Stimulated activated CD4-positive, alpha-beta T cell treated with anti-CD3 and anti-CD28 coated beads, Interleukin-2, amount 100 ng/mL, for 4 hours (primary cell): ENCODE measurements around the gene SMIM29.

Experiments used
- DNase-seq: peaks from one replicate; pipeline ENCODE4 v3.0.0-alpha.2; 2020; ENCODE audit warnings: low read depth

SMIM29 gene

GRCh38 chr6:34240329-34241248, 8.2 kb downstream of the SMIM29 start:
- no peak for DNase-seq

DNA sequence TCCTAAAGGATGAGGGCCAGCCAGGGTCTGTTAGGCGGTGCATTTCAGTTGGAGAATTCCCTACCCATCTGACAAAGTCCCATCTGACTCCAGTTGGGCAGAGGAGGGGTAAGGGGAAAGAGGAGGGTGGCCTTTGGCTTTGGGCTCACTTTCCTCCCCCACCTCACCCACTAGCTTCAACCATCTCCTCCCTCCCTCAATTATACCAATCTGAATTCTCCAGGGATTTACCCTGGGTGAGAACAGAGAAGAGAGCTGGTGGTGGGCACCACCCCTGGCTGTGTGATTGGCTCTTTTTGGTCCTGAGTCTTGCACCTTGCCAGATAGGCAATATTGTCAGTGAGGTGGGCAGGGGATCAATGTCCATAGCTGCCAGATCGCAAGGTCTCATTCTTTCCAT, 8.9 kb downstream of the SMIM29 start:
- DNase-seq, result no peak

GRCh38 chr6:34239500-34239825, 9.3 kb downstream of the SMIM29 start:
- no peak for DNase-seq

DNA sequence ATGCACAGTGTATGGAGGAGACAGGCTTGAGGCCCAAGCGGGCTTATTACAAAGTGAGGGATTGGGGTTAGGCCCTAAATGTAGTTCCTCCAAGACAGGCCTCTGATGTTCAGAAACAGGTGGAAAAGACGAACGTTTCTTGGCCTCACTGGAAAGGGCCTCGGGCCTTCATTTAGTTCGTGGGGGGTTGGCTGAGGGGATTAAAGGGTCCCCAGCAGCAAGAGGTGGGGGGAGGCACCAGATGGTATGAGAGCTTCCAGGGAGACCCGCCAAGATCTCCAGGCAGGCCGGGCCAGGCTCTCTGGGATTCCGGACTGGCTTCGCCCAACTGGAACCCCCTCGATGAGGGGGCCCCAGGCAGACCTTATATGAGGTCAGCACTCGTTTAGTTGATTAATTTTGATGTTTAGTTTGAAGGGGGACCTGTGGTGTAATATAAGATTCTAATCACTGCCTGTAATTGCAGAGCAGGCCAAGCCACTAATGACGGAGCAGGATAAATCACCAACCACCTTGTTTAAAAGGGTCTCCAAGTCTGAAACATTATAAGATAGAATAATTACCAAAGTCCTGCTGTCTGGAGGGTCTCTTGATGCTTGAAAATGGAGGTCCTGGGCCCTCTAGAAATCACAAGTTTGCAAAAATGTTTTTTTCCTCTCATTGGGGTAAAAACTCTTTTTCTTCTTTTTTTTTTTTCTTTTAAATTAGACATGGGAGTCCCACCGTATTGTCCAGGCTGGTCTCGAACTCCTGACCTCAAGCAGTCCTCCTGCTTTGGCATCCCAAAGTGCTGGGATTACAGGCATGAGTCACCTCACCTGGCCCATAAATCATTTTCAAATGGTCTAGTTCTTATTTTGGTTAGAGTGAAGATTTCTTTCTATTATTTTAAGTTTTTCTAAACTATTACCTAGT, 10.0 kb downstream of the SMIM29 start:
- no peak for DNase-seq

GRCh38 chr6:34237722-34238584, 10.9 kb downstream of the SMIM29 start:
- DNase-seq, result peak; percentile 72

DNA sequence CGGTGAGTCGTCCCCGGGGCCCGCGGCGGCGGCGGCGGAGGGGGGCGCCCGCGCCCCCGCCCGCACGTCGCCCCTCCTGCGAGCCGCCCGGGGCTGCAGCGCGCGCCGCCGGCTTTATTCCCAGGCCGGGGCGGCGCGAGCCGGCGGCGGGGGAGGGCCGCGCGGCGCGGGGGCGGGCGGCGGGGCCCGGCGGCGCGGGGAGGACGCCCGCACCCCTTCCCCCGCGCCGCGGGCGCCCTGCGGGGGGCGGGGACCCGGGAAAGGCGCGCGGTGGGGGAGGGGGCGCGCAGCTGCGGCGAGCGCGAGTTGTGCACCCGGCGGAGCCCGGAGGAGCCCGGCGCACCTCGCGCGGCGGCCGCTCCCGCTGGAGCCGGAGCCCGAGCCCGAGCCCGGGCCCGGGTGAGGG, 11.5 kb downstream of the SMIM29 start:
- DNase-seq, result no peak

- DNase-seq, result peak; percentile 93
These were observed 12.1 kb downstream of the SMIM29 start, which contains the start of gene HMGA1 for GRCh38 chr6:34236443-34237315. Gene HMGA1 (plus strand): TSS chr6:34236873. CDS start chr6:34240781, 3,908 bp downstream.

DNA sequence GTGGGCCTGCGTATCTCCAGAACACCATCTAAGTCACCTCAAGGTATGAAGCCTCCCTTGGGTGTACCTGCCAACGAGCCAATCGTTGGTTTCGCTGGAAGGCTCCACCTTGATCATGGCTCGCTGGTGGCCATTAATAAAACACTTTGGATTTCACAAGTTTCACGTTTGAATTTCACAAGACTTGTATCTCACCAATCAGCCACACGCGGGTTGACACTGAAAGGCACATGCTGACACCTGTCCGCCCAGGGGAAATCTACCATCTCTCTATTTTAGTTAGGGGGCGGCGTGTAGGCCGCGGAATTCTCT, 12.7 kb downstream of the SMIM29 start:
- no peak for DNase-seq

GRCh38 chr6:34235307-34236130, 13.3 kb downstream of the SMIM29 start:
- DNase-seq, result peak; percentile 72

- DNase-seq, result no peak
These were observed 14.0 kb downstream of the SMIM29 start for GRCh38 chr6:34234667-34235306.

GRCh38 chr6:34233867-34234266, 14.9 kb downstream of the SMIM29 start:
- no peak for DNase-seq

DNA sequence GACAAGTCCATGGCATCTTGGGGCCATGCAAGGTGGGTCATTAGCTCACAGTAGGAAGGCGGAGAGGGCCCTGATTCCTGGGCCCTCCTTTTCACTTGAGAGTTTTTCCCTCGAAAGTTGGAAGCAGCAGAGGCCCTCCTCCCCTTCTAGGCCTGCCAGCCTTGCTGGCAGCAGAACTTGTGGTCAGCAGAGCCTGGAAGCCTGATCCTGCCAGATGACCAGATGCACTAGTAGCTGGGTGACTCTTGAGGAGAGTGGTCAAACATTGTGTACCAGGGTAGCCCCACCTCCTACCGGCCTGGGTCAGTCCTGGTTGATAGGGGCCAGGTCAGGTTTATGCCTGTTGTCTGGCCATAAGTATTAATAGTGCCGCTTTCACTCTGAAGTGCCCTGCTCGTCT, 15.9 kb downstream of the SMIM29 start:
- no peak for DNase-seq

GRCh38 chr6:34231566-34232336, 17.1 kb downstream of the SMIM29 start:
- DNase-seq, result no peak

DNA sequence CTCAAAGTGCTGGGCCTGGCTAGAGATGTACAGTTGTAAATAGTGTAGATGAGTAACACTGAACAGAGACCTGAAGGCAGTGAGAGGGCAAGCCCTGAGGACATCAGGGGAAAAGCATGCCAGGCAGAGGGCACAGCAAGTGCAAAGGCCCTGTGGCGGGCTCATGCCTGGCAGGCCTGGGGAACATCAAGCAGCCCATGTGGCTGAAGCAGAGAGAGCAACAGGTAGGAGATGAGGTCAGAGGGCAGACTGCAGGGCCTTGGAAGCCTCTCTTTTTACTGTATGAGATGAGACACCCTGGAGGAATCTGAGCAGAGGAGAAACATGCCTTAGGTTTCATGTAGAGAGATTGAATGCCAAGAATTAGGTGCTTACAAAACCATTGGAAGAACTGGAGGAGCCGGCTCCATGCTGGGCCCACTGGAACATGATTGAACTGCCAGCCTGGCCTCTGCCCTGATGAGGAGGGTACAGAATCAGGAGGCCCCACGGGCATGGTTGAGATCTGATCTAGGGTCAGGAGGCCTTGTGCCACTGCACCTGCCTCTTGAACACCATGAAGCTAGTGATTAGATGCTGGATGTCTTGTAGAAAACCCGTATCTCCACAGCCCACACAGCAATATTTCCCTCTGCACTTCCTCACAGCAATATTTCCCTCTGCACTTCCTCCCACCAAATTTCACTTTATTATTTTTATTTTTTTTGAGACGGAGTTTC, 18.0 kb downstream of the SMIM29 start:
- no peak for DNase-seq

DNA sequence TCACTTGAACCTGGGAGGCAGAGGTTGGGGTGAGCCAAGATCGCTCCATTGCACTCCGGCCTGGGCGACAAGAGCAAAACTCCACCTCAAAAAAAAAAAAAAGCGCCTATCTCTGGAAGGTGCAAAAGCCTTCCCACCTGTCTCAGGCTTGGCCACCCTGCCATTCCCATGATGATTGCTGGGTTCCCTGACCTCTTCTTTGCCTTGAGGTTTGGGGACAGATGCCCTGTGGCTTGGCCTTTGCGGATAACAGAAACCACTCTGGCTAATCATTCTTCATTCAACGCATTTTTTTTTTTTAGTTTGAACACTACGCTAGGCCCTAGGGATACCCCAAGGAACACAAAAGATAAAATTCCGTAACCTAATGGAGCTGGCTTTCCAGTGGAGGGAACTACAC, 18.9 kb downstream of the SMIM29 start:
- DNase-seq, result no peak

DNA sequence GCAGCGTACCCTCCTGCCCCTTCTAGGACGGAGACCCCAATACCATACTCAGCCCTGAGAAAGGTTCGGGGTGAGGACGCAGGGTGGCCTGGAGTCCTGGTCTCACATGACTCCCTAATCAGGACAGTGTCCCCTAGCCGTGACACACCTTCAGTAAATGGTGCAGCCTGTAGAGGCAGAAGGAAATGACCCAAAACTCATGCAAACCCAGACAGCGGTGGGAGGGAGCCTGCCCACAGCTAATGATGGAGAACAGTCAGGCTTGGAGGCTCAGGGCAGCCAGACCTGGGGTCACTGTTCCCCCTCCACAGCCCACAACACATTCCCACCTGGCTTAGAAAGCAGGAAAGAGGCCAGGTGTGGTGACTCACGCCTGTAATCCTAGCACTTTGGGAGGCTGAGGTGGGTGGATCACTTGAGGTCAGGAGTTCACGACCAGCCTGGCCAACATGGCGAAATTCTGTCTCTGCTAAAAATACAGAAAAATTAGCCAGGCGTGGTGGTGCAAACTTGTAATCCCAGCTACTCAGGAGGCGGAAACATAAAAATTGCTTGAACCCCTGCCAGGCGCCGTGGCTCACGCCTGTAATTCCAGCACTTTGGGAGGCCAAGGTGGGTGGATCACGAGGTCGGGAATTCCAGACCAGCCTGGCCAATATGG, 20.9 kb downstream of the SMIM29 start:
- DNase-seq, result no peak

DNA sequence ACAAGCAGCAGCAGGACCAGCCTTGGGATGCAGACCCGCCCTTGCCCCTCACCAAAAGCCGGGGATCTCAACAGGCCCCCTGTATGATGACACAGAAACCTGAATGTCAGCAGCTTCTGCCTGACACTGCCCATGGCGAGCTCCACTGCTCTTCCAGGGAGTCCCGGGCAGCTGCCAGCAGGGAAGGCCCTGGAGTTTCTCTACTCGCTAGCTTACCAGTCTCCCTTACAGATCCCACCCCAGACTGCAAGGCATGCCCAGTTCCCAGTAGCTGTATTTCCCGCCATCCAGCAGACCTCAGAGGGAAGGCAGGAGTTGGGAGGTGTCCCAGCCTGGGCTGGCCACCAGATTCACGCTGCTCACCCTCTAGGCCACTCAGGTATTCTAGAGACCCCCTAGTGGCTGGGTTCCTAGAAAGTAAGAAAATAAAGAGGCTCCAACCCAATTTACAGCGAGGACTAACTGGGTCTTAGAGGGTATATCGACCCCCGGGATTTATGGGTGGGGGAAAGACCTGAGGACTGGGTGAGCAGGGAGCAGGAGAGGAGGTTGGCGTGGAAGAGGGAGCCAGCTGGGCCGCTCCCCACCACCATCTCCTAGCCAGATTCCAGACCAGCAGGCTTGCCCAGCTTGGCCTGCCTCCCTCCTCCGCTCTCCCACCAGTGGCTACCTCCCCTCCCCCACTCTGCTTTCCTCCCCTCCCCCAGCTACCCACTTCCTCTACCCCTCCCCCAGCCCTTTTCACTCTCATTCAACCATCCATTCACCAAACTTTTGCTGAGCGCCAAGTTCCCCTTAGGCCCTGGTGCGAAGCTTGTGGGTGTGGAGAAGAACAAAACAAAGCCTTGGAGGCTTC, 21.8 kb downstream of the SMIM29 start:
- no peak for DNase-seq
